Measurements from ENCODE around the gene TCTN2.

DNA sequence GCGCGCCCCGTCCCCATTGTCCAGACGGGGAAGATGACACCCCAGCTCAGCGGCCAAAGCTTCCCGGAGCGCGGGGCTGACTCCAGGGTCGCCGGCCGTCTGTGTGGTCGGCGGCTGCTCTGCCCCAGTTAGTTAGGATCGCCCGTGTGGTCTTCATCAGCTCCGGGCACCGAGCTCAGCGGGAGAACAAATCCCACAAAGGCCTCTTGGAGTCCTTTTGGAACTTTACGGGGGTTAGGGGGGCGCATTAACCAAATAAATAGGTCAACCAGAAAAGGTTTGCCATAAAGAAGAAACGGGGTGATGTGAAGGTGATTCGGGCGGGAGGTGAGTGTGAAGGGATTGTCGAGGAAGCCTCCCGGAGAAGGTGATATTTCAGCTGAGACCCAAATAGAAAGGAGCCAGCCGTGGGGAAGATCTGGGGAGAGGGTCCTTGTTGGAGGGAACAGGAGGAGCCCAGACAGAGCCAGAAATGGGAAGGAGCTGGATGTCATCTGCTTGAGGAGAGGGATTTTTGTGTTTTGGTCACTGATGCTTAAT is 41.9 kb downstream of the TCTN2 start:
- TF ChIP-seq, protein P1, sequence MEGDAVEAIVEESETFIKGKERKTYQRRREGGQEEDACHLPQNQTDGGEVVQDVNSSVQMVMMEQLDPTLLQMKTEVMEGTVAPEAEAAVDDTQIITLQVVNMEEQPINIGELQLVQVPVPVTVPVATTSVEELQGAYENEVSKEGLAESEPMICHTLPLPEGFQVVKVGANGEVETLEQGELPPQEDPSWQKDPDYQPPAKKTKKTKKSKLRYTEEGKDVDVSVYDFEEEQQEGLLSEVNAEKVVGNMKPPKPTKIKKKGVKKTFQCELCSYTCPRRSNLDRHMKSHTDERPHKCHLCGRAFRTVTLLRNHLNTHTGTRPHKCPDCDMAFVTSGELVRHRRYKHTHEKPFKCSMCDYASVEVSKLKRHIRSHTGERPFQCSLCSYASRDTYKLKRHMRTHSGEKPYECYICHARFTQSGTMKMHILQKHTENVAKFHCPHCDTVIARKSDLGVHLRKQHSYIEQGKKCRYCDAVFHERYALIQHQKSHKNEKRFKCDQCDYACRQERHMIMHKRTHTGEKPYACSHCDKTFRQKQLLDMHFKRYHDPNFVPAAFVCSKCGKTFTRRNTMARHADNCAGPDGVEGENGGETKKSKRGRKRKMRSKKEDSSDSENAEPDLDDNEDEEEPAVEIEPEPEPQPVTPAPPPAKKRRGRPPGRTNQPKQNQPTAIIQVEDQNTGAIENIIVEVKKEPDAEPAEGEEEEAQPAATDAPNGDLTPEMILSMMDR (IDR thresholded peaks at IDR 0.05), result no peak
- no peak for TF ChIP-seq EZH2 (IDR thresholded peaks at IDR 0.05)
- TF ChIP-seq EZH2phosphoT487 (IDR thresholded peaks at IDR 0.05), result no peak
